K562 (cell line): ENCODE data around the gene ZC3H12A. TPM values are rescaled to one million over a fixed set of nuclear protein-coding genes. Genes with fewer than 3 reads are reported as not detected.

ENCODE experiments used
- CBFB ChIP-seq: sonication (generic); formaldehyde crosslinking; IDR thresholded peaks from 2 replicates; pipeline ENCODE4 v1.4.0; 2020; ENCODE audit warnings: mild to moderate bottlenecking, missing genetic modification reagents
- ESRRB ChIP-seq: fragments of 250-450 bp; sonication (Bioruptor Pico); IDR thresholded peaks from 2 replicates; pipeline ENCODE4 v1.5.0; 2020; ENCODE audit warnings: mild to moderate bottlenecking, moderate library complexity, borderline replicate concordance
- HMG20B ChIP-seq: fragments of 250-450 bp; sonication (Bioruptor Pico); IDR thresholded peaks from 2 replicates; pipeline ENCODE4 v1.5.0; 2021; ENCODE audit warnings: mild to moderate bottlenecking
- MAZ ChIP-seq, 2 experiments: fragments of 450-650 bp in 1 of 2; sonication (generic) in 1 of 2; formaldehyde crosslinking; IDR thresholded peaks in 1 of 2; conservative IDR thresholded peaks in 1 of 2; 2 replicates each; pipeline versions ENCODE4 v1.4.0 to v1.5.0; 2020; ENCODE audit warnings: mild to moderate bottlenecking in 1 of 2, missing genetic modification reagents in 1 of 2
- NEUROD1 ChIP-seq: fragments of 150-350 bp; IDR thresholded peaks from 2 replicates; pipeline ENCODE4 v1.6.1; 2014; ENCODE audit warnings: borderline replicate concordance, low read length, low read depth; ENCODE audit not compliant: partially characterized antibody
- NFIX ChIP-seq: fragments of 250-450 bp; sonication (Bioruptor Pico); IDR thresholded peaks from 2 replicates; pipeline ENCODE4 v1.4.0; 2020; ENCODE audit warnings: low read depth, mild to moderate bottlenecking, moderate library complexity
- NONO ChIP-seq, 2 experiments: fragments of 200-400 bp in 1 of 2; fragments of 450-650 bp in 1 of 2; formaldehyde crosslinking in 1 of 2; IDR thresholded peaks; 2 replicates each; pipeline ENCODE4 v1.6.1; 2017; ENCODE audit warnings: low read depth in 2 of 2, mild to moderate bottlenecking in 2 of 2, moderate library complexity in 2 of 2, low read length in 1 of 2
- RB1 ChIP-seq: fragments of 450-650 bp; IDR thresholded peaks from 2 replicates; pipeline ENCODE4 v1.6.1; 2017; ENCODE audit warnings: low read depth, mild to moderate bottlenecking
- SMC3 ChIP-seq: conservative IDR thresholded peaks from 2 replicates; pipeline ENCODE4 v1.6.1; 2011; ENCODE audit warnings: low read depth, low read length, improper control_type of control experiment; ENCODE audit not compliant: insufficient read depth
- SPI1 ChIP-seq: IDR thresholded peaks from 2 replicates; pipeline ENCODE4 v1.6.1; 2011; ENCODE audit warnings: low read depth, low read length, control low read depth, borderline replicate concordance
- SUPT5H ChIP-seq: fragments of 450-650 bp; IDR thresholded peaks from 2 replicates; pipeline ENCODE4 v1.6.1; 2016
- polyA plus RNA-seq, 8 experiments: library from polyadenylated mRNA; depleted of rRNA in 4 of 8; stranded (reverse) in 5 of 8; unstranded in 3 of 8; fragments of >200 nt; fragmentation: Nextera tagmentation in 2 of 8; fragmentation: Illumina TruSeq in 1 of 8; extraction: Ambion mirVana in 2 of 8; extraction: Trizol in 1 of 8; gene quantifications; 2 replicates each; pipeline versions ENCODE4 v1.2.1 to v1.2.3, GENCODE V29; 2011 to 2014; ENCODE audit warnings: inconsistent platforms in 1 of 8, missing spikeins in 1 of 8
- total RNA-seq, 7 experiments: library from RNA; depleted of rRNA in 6 of 7; stranded (reverse); fragments of >200 nt in 6 of 7; fragmentation: Illumina TruSeq in 2 of 7; extraction: Trizol in 2 of 7; gene quantifications; 2 replicates each; pipeline versions ENCODE4 v1.2.1 to v1.2.3, GENCODE V29; 2011 to 2021; ENCODE audit warnings: low replicate concordance in 1 of 7
- TF ChIP-seq, protein P1 (sequence below), 2 experiments: fragments of 450-650 bp; formaldehyde crosslinking in 1 of 2; IDR thresholded peaks; 2 replicates each; pipeline versions ENCODE4 v1.4.0 to v1.6.1; 2014 to 2020; ENCODE audit warnings: mild to moderate bottlenecking in 2 of 2, borderline replicate concordance in 1 of 2, low read depth in 1 of 2
- TF ChIP-seq, protein P2 (sequence below), 2 experiments: IDR thresholded peaks; 2 replicates each; pipeline ENCODE4 v1.6.1; 2012; ENCODE audit warnings: improper control_type of control experiment in 2 of 2, low read depth in 2 of 2, low read length in 2 of 2, borderline replicate concordance in 1 of 2

Gene ZC3H12A
- total and polyA plus RNA-seq, 9 of the 15 experiments (the other 6 are each of a cell fraction or from before 2014, with no cell fraction given) = 0.14 to 9.4 (median 6.7) TPM

DNA sequence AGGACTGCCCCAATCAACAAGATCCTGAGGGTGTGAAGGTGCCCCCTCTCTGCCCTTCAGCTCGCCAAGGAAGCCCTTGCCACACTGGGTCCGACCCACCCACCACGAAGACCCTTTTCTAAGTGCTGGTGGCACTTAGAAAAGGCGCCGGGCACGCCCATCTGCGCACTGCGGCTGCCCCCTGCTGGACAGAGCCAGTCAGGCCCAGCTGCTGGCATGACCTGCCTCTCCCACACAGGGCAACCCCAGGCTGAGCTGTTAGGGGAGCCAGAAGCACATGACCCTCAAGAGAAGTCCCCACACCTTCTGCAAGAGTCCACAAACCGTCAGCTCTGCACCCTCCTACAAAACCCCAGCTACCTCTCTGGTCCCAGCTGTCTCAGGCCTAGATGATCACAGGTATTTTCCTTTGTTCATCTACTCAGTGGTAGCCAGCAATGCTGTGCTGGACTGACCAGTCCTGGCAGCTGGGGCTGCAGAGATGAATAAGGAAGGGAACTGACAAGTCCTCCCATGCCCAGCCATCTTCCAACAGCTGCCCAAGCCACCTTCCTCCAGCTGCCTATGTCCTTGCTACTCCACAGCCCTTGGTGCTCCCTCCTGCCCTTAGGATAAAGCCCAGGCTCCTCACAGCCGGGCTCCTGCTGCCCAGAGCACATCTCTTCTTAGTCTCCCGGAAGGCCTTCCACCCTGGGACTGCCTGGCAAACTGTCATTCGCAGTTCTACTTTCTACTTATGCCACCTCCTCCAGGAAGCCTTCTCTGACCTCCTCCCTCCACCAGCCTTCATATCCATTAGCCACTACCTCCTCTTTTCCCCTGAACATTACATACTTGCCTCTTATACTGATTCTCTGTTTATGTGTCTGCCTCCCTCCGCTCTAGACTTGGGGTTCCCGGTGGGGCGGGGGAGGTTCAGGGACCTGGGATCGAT lies 39.8 kb upstream of the ZC3H12A start (continued):
- TF ChIP-seq, protein P1, sequence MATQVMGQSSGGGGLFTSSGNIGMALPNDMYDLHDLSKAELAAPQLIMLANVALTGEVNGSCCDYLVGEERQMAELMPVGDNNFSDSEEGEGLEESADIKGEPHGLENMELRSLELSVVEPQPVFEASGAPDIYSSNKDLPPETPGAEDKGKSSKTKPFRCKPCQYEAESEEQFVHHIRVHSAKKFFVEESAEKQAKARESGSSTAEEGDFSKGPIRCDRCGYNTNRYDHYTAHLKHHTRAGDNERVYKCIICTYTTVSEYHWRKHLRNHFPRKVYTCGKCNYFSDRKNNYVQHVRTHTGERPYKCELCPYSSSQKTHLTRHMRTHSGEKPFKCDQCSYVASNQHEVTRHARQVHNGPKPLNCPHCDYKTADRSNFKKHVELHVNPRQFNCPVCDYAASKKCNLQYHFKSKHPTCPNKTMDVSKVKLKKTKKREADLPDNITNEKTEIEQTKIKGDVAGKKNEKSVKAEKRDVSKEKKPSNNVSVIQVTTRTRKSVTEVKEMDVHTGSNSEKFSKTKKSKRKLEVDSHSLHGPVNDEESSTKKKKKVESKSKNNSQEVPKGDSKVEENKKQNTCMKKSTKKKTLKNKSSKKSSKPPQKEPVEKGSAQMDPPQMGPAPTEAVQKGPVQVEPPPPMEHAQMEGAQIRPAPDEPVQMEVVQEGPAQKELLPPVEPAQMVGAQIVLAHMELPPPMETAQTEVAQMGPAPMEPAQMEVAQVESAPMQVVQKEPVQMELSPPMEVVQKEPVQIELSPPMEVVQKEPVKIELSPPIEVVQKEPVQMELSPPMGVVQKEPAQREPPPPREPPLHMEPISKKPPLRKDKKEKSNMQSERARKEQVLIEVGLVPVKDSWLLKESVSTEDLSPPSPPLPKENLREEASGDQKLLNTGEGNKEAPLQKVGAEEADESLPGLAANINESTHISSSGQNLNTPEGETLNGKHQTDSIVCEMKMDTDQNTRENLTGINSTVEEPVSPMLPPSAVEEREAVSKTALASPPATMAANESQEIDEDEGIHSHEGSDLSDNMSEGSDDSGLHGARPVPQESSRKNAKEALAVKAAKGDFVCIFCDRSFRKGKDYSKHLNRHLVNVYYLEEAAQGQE (IDR thresholded peaks at IDR 0.05; ENCODE audit: borderline replicate concordance) = peak; percentile 84
- TF ChIP-seq, protein P1 (CRISPR knock-in tag; IDR thresholded peaks at IDR 0.05; ENCODE audit: low read depth) = no peak
- TF ChIP-seq NONO (IDR thresholded peaks at IDR 0.05; ENCODE audit: low read depth in 2 of 2, low read length in 1 of 2) = no peak
- TF ChIP-seq HMG20B (CRISPR knock-in tag) = no peak
- TF ChIP-seq CBFB (CRISPR knock-in tag) = no peak
- 0 out of 4 replicates have a peak, but pooled peaks of 1 of the 2 experiments have one; percentile 37 for TF ChIP-seq MAZ (CRISPR knock-in tag; conservative IDR thresholded peaks at IDR 0.05 in 1 of 2, IDR thresholded peaks at IDR 0.05 in 1 of 2)
- TF ChIP-seq, protein P2, sequence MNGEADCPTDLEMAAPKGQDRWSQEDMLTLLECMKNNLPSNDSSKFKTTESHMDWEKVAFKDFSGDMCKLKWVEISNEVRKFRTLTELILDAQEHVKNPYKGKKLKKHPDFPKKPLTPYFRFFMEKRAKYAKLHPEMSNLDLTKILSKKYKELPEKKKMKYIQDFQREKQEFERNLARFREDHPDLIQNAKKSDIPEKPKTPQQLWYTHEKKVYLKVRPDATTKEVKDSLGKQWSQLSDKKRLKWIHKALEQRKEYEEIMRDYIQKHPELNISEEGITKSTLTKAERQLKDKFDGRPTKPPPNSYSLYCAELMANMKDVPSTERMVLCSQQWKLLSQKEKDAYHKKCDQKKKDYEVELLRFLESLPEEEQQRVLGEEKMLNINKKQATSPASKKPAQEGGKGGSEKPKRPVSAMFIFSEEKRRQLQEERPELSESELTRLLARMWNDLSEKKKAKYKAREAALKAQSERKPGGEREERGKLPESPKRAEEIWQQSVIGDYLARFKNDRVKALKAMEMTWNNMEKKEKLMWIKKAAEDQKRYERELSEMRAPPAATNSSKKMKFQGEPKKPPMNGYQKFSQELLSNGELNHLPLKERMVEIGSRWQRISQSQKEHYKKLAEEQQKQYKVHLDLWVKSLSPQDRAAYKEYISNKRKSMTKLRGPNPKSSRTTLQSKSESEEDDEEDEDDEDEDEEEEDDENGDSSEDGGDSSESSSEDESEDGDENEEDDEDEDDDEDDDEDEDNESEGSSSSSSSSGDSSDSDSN (IDR thresholded peaks at IDR 0.05; ENCODE audit: borderline replicate concordance in 1 of 2, low read depth in 2 of 2, low read length in 2 of 2) = no peak
- no peak for TF ChIP-seq SPI1
- TF ChIP-seq SUPT5H = no peak
- no peak for TF ChIP-seq ESRRB (CRISPR knock-in tag)
- TF ChIP-seq NEUROD1 = peak; percentile 42
- peak; percentile 95 for TF ChIP-seq SMC3
- TF ChIP-seq NFIX (CRISPR knock-in tag) = no peak
- peak; percentile 87 for TF ChIP-seq RB1
